Measurements from ENCODE around the gene CLEC2L. TPM values are rescaled to one million over a fixed set of nuclear protein-coding genes. Genes with fewer than 3 reads are reported as not detected.
A peak's percentile ranks its signal among the peaks of the same experiment; 100 is the strongest.

CLEC2L gene
- total RNA-seq, 1 experiment from 2014 or later, result not detected

- no peak for DNase-seq (ENCODE audit: low spot score)
- H3K9me3 ChIP-seq (ENCODE audit: low read depth, low read length, poor library complexity, severe bottlenecking), result no peaks in the 10 kb centered on the region
- TF ChIP-seq EZH2 (IDR thresholded peaks at IDR 0.05; ENCODE audit: borderline replicate concordance, low read depth, low read length, poor library complexity, severe bottlenecking) (no peak), CTCF (conservative IDR thresholded peaks at IDR 0.05; ENCODE audit: low read depth, low read length) (no peak)
- H3K27ac ChIP-seq (ENCODE audit: low read depth, low read length, poor library complexity, severe bottlenecking), result no peak overlapping the region
- no peaks in the 10 kb centered on the region for H3K36me3 ChIP-seq (ENCODE audit: insufficient read depth, low read length, poor library complexity, severe bottlenecking)
- no peaks in the 10 kb centered on the region for H3K27me3 ChIP-seq (replicated peaks; ENCODE audit: insufficient read depth, low read depth, low read length, poor library complexity)
- ChIA-PET CTCF (no interaction called here), POLR2A (ENCODE audit: low non-redundant PET) (interaction anchor here (0.7 kb wide), 1 partner anchor 150 kb away, joined by 5 read pairs; no protein-coding TSS in a partner anchor)
- intact Hi-C loops (cut with micrococcal nuclease; ENCODE audit: unreplicated experiment), result loop anchor here (5.0 kb wide), 1 partner anchor 115 kb away; no protein-coding TSS in a partner anchor
- BruUV-seq (replicated peaks), result no TSS peak
- no peak overlapping the region for H3K4me3 ChIP-seq (ENCODE audit: low read depth, low read length, poor library complexity, severe bottlenecking)
- H3K4me1 ChIP-seq (ENCODE audit: insufficient read depth, low read length, poor library complexity, severe bottlenecking), result no peaks in the 10 kb centered on the region
Measured at GRCh38 chr7:139502226-139502625, 21.3 kb upstream of the CLEC2L start.

- intact Hi-C loops (cut with micrococcal nuclease; ENCODE audit: unreplicated experiment), result no loop called here
- H3K27me3 ChIP-seq (replicated peaks; ENCODE audit: insufficient read depth, low read depth, low read length, poor library complexity), result no peaks in the 10 kb centered on the region
- no peak overlapping the region for H3K4me3 ChIP-seq (ENCODE audit: low read depth, low read length, poor library complexity, severe bottlenecking)
- no peaks in the 10 kb centered on the region for H3K36me3 ChIP-seq (ENCODE audit: insufficient read depth, low read length, poor library complexity, severe bottlenecking)
- H3K27ac ChIP-seq (ENCODE audit: low read depth, low read length, poor library complexity, severe bottlenecking), result no peak overlapping the region
- TF ChIP-seq EZH2 (IDR thresholded peaks at IDR 0.05; ENCODE audit: borderline replicate concordance, low read depth, low read length, poor library complexity, severe bottlenecking), result no peak
- peak; percentile 52 for TF ChIP-seq CTCF (conservative IDR thresholded peaks at IDR 0.05; ENCODE audit: low read depth, low read length)
- H3K9me3 ChIP-seq (ENCODE audit: low read depth, low read length, poor library complexity, severe bottlenecking), result no peaks in the 10 kb centered on the region
- H3K4me1 ChIP-seq (ENCODE audit: insufficient read depth, low read length, poor library complexity, severe bottlenecking), result no peaks in the 10 kb centered on the region
- DNase-seq (ENCODE audit: low spot score), result no peak
- ChIA-PET CTCF (no interaction called here), POLR2A (ENCODE audit: low non-redundant PET) (no interaction called here)
- no TSS peak for BruUV-seq (replicated peaks)
Measured at GRCh38 chr7:139505563-139505962, 17.9 kb upstream of the CLEC2L start.

GRCh38 chr7:139509535-139509934, 13.9 kb upstream of the CLEC2L start:
- H3K27ac ChIP-seq (ENCODE audit: low read depth, low read length, poor library complexity, severe bottlenecking), result no peak overlapping the region
- DNase-seq (ENCODE audit: low spot score), result no peak
- no peaks in the 10 kb centered on the region for H3K4me1 ChIP-seq (ENCODE audit: insufficient read depth, low read length, poor library complexity, severe bottlenecking)
- ChIA-PET CTCF (no interaction called here), POLR2A (ENCODE audit: low non-redundant PET) (no interaction called here)
- intact Hi-C loops (cut with micrococcal nuclease; ENCODE audit: unreplicated experiment), result no loop called here
- no peaks in the 10 kb centered on the region for H3K9me3 ChIP-seq (ENCODE audit: low read depth, low read length, poor library complexity, severe bottlenecking)
- H3K27me3 ChIP-seq (replicated peaks; ENCODE audit: insufficient read depth, low read depth, low read length, poor library complexity), result no peaks in the 10 kb centered on the region
- no TSS peak for BruUV-seq (replicated peaks)
- no peaks in the 10 kb centered on the region for H3K36me3 ChIP-seq (ENCODE audit: insufficient read depth, low read length, poor library complexity, severe bottlenecking)
- TF ChIP-seq EZH2 (IDR thresholded peaks at IDR 0.05; ENCODE audit: borderline replicate concordance, low read depth, low read length, poor library complexity, severe bottlenecking), result no peak
- TF ChIP-seq CTCF (conservative IDR thresholded peaks at IDR 0.05; ENCODE audit: low read depth, low read length), result no peak
- no peak overlapping the region for H3K4me3 ChIP-seq (ENCODE audit: low read depth, low read length, poor library complexity, severe bottlenecking)

Measured in A673 (cell line).